Nephron (organoid): ENCODE measurements around the gene LRRC49.
A peak's percentile ranks its signal among the peaks of the same experiment; 100 is the strongest.

Experiments used
- H3K27ac Mint-ChIP-seq, 3 experiments: 2 replicates each; pipeline ENCODE4 v1.8.0; 2020; ENCODE audit warnings: mixed read lengths in 3 of 3, mild to moderate bottlenecking in 2 of 3, moderate library complexity in 1 of 3
- H3K27me3 Mint-ChIP-seq: 2 replicates; pipeline ENCODE4 v1.8.0; 2021; ENCODE audit warnings: low read depth, mild to moderate bottlenecking, moderate library complexity, mixed read lengths
- H3K36me3 Mint-ChIP-seq: 2 replicates; pipeline ENCODE4 v1.8.0; 2020; ENCODE audit warnings: low read depth, mixed read lengths
- H3K4me1 Mint-ChIP-seq: 2 replicates; pipeline ENCODE4 v1.8.0; 2020; ENCODE audit warnings: mixed read lengths
- H3K4me3 Mint-ChIP-seq, 3 experiments: 2 replicates each; pipeline ENCODE4 v1.8.0; 2020; ENCODE audit warnings: mild to moderate bottlenecking in 3 of 3, mixed read lengths in 3 of 3, moderate library complexity in 2 of 3
- H3K9me3 Mint-ChIP-seq: 2 replicates; pipeline ENCODE4 v1.8.0; 2020; ENCODE audit warnings: mixed read lengths
- TF ChIP-seq, protein P1 (sequence below), 3 experiments: fragments of 200-600 bp; sonication (generic); IDR thresholded peaks; one replicate each; pipeline ENCODE4 v1.5.0; 2021; ENCODE audit warnings: antibody characterized with exemption in 3 of 3; ENCODE audit not compliant: unreplicated experiment in 3 of 3

Gene LRRC49

DNA sequence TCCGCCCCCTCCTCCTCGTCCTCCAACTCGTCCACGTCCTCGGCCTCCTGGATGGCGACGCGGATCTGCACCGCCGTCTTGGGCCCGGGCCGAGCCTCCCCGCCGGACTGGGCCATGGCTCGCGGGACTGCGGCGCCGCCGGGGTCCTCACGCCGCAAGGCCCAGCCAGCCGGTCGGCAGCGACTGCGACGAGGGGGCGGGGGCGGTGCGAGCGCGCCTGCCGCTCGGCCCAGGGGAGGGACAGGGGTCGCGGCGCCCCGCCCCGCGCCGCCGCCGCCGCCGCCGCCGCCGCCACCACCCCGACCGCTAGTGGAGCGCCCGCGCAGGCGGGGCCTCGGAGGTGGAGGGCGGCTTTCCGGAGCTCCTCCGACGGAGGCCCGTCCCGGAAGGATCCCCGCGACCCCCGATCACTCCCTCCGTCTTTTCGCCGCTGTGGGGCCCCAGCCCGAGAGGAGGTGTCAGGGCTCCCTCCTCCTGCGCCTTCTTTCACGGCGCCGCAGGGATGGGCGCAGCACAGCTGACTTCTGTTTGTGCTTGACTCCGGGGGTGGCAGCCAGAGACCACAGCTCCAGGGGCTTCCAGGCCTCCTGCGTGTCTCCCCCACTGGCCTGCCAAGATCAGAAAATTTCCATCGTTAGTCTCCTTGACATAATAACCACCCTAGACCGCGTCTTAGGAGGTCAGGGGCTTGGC, 38.5 kb upstream of the LRRC49 start, which contains the start of gene LARP6:
Gene LARP6, minus strand, starts transcription at position 185 of the 693 bp plus-strand sequence. Its CDS starts 69 bp downstream, at position 116.
- TF ChIP-seq, protein P1, sequence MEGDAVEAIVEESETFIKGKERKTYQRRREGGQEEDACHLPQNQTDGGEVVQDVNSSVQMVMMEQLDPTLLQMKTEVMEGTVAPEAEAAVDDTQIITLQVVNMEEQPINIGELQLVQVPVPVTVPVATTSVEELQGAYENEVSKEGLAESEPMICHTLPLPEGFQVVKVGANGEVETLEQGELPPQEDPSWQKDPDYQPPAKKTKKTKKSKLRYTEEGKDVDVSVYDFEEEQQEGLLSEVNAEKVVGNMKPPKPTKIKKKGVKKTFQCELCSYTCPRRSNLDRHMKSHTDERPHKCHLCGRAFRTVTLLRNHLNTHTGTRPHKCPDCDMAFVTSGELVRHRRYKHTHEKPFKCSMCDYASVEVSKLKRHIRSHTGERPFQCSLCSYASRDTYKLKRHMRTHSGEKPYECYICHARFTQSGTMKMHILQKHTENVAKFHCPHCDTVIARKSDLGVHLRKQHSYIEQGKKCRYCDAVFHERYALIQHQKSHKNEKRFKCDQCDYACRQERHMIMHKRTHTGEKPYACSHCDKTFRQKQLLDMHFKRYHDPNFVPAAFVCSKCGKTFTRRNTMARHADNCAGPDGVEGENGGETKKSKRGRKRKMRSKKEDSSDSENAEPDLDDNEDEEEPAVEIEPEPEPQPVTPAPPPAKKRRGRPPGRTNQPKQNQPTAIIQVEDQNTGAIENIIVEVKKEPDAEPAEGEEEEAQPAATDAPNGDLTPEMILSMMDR (IDR thresholded peaks at IDR 0.05; ENCODE audit: unreplicated experiment in 3 of 3) = no peak
- Mint-ChIP-seq H3K27me3 (no peaks in the 10 kb centered on the region), H3K4me3 (peak within 1 kb of the TSS; percentile 98 to 100 (median 100)), H3K9me3 (no peaks in the 10 kb centered on the region), H3K27ac (peak within 1 kb of the TSS; percentile 94 to 98 (median 97)), H3K4me1 (peaks cover 34% of the 10 kb centered on the region), H3K36me3 (peaks cover 23% of the 10 kb centered on the region)

DNA sequence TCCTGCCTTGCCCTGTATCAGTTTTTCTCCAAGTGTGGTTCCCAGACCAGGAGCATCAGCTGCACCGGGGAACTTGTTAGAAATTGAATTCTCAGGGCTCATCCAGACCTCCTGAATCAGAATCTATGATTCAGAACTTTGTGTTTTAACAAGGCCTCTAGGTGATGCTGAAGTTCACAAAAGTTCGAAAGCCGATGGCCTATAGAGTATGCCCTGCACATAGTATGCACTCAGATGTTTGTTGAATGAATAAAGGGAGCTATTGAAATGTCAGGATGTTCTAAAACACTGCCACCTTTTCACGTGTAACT, 38.0 kb upstream of the LRRC49 start:
- peaks cover 19% of the 10 kb centered on the region for H3K36me3 Mint-ChIP-seq
- peak overlapping the region; percentile 98 to 100 (median 100) for H3K4me3 Mint-ChIP-seq
- TF ChIP-seq, protein P1 (IDR thresholded peaks at IDR 0.05; ENCODE audit: unreplicated experiment in 3 of 3) = no peak
- H3K9me3 Mint-ChIP-seq = no peaks in the 10 kb centered on the region
- peak overlapping the region; percentile 94 to 98 (median 97) for H3K27ac Mint-ChIP-seq
- no peaks in the 10 kb centered on the region for H3K27me3 Mint-ChIP-seq
- H3K4me1 Mint-ChIP-seq = peaks cover 34% of the 10 kb centered on the region

DNA sequence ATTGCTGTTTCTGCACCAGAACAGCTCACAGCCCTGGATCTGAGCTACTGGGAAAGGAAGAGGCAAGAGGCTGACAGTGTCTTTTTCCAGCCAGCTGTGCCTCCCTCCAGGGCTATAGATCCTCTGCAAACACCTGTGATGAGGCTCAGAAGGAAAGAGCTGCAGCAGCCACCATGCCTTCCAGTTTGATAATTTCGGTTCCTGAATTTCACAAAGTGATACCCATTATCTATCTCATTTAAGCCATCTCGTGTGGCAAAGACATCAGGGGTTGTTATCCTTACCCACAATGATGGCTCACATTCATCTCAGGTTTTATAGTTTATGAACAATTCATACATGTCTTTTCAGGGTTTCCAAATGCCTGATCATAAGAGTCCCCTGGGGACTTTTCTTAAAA, 36.9 kb upstream of the LRRC49 start:
- TF ChIP-seq, protein P1 (IDR thresholded peaks at IDR 0.05; ENCODE audit: unreplicated experiment in 3 of 3) = no peak
- H3K4me3 Mint-ChIP-seq = peak overlapping the region in 1 of 3 experiments; percentile 78
- H3K36me3 Mint-ChIP-seq = peaks cover 10% of the 10 kb centered on the region
- H3K27ac Mint-ChIP-seq = peak overlapping the region in 2 of 3 experiments; percentile 75 to 90
- peaks cover 34% of the 10 kb centered on the region for H3K4me1 Mint-ChIP-seq
- H3K27me3 Mint-ChIP-seq = no peaks in the 10 kb centered on the region
- no peaks in the 10 kb centered on the region for H3K9me3 Mint-ChIP-seq

DNA sequence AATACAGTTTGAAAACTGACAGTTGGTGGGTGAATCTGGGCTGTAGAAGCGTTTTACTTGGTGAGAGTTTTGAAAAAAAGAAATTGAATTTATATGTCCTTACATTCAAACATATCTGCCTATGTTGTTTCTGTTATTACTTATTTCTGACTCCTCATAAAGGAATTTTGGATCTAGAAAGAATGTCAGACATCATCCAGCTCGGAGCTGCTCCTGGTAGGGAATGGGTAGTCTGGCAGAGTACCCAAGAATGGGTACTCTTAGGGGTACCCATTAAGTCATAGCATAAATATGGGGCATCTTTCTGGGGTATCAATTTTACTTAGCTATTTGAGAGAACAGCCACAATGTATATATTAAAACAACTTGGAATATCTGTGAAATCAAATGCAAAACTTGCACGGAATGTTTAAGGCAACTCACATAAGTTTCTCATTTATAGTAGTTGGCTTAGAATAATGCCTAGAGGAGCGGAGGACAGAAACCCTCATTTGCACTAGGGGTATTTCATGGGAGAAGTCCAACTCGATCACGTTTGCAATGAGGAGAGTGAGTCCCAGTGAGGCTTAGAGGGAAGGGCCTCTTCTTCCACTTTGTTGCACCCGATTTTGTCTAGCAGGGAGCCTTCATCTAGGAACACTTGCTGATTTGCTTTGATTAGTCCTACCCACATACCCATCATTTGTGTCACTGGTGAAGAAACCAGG, 36.3 kb upstream of the LRRC49 start:
- Mint-ChIP-seq H3K4me3 (peak overlapping the region; percentile 37 to 78 (median 70)), H3K9me3 (no peaks in the 10 kb centered on the region), H3K4me1 (peaks cover 34% of the 10 kb centered on the region), H3K36me3 (peaks cover 4% of the 10 kb centered on the region), H3K27me3 (no peaks in the 10 kb centered on the region), H3K27ac (peak overlapping the region in 2 of 3 experiments; percentile 75 to 90)
- TF ChIP-seq, protein P1 (IDR thresholded peaks at IDR 0.05; ENCODE audit: unreplicated experiment in 3 of 3) = no peak

DNA sequence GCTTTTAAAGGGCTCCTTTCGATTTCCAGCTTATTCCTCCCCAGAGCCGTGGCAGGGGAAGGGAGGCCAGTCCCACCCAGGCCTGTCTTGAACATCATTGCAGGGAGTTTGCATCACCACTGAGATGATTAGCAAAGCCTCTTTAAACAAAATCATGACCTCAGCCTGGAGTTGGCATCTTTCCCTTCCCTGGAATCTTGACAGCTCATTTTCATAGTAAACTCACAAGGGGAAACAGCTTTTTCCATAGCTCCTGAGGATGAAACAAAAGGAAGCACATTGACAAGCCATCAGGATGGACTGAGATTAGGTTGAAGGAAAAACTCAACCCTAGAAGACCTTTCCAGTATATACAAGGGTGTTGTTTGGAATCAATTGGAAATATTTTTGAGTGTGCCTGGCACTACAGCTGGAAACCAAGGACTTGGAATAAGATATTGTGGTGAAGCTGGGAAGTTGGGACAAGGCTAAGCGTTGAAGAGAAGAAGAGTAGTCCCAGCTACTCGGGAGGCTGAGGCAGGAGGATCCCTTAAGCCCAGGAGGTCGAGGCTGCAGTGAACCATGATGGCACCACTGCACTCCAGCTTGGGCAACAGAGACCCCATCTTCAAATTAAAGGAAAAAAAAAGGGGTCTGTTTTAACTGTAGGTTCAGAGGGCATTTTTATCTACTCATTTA, 35.6 kb upstream of the LRRC49 start:
- H3K27me3 Mint-ChIP-seq = no peaks in the 10 kb centered on the region
- no peaks in the 10 kb centered on the region for H3K36me3 Mint-ChIP-seq
- TF ChIP-seq, protein P1 (IDR thresholded peaks at IDR 0.05; ENCODE audit: unreplicated experiment in 3 of 3) = no peak
- H3K4me1 Mint-ChIP-seq = peaks cover 34% of the 10 kb centered on the region
- no peaks in the 10 kb centered on the region for H3K9me3 Mint-ChIP-seq
- peak overlapping the region in 2 of 3 experiments; percentile 75 to 90 for H3K27ac Mint-ChIP-seq
- H3K4me3 Mint-ChIP-seq = peak overlapping the region in 2 of 3 experiments; percentile 70 to 78
